Endothelial cell of umbilical vein (primary cell): ENCODE measurements around the gene MED12L. TPM values are rescaled to one million over a fixed set of nuclear protein-coding genes. Genes with fewer than 3 reads are reported as not detected.

Experiments used
- BruUV-seq: library from RNA; stranded (reverse); fragments of 400-500 nt; replicated peaks from 2 replicates; lab custom pipeline; 2021; lab: Mats Ljungman, UMichigan
- CTCF ChIA-PET: fragments of 300-600, 350-600 bp; sonication (Branson Sonifier 250); formaldehyde crosslinking; loops from one replicate; lab custom pipeline; 2021; ENCODE audit warnings: antibody characterized with exemption, inconsistent platforms; lab: Charles Lee
- POLR2A ChIA-PET: fragments of 300-600, 350-600 bp; sonication (Branson Sonifier 250); formaldehyde crosslinking; loops from one replicate; lab custom pipeline; 2021; ENCODE audit warnings: antibody characterized with exemption, inconsistent platforms; lab: Charles Lee
- DNase-seq: peaks from one replicate; pipeline ENCODE4 v3.0.0-alpha.2; 2011; ENCODE audit warnings: low read depth, low spot score
- FAIRE-seq: peaks from 2 replicates; lab custom pipeline; 2011; peaks lifted over from hg19 to GRCh38; lab: Jason Lieb, UNC
- H2AFZ ChIP-seq: 2 replicates; pipeline ENCODE4 v1.6.0; 2012; ENCODE audit warnings: low read depth, low read length, control low read depth, inconsistent platforms
- H3K27ac ChIP-seq: 2 replicates; pipeline ENCODE4 v1.5.1; 2011; ENCODE audit warnings: low read depth, mild to moderate bottlenecking, control low read depth, low read length, moderate library complexity; ENCODE audit not compliant: insufficient read depth
- H3K27me3 ChIP-seq, 2 experiments: 2 replicates each; pipeline versions ENCODE4 v1.6.0 to v1.6.1; 2011; ENCODE audit warnings: low read length in 2 of 2, mixed read lengths in 1 of 2; ENCODE audit not compliant: control insufficient read depth in 2 of 2, insufficient read depth in 2 of 2
- H3K36me3 ChIP-seq, 2 experiments: 2 replicates in 1 of 2; 3 replicates in 1 of 2; pipeline ENCODE4 v1.5.1; 2011; ENCODE audit warnings: low read length in 2 of 2, mild to moderate bottlenecking in 1 of 2, moderate library complexity in 1 of 2; ENCODE audit not compliant: control insufficient read depth in 2 of 2, insufficient read depth in 2 of 2; ENCODE audit errors: extremely low read depth in 1 of 2
- H3K4me1 ChIP-seq: 3 replicates; pipeline ENCODE4 v1.5.1; 2011; ENCODE audit warnings: mild to moderate bottlenecking, low read length; ENCODE audit not compliant: control insufficient read depth, insufficient read depth; ENCODE audit errors: extremely low read depth
- H3K4me2 ChIP-seq: 2 replicates; pipeline ENCODE4 v1.6.1; 2011; ENCODE audit warnings: low read length, control low read depth, mixed read lengths; ENCODE audit not compliant: insufficient read depth
- H3K4me3 ChIP-seq, 3 experiments: fragments of 200-600 bp in 1 of 3; sonication (generic), shearing (Covaris generic) in 1 of 3; replicated peaks in 1 of 3; 2 replicates each; pipeline ENCODE4 v1.5.1; 2011 to 2016; ENCODE audit warnings: control low read depth in 3 of 3, low read length in 3 of 3, mild to moderate bottlenecking in 2 of 3, inconsistent platforms in 1 of 3, low read depth in 1 of 3, moderate library complexity in 1 of 3; ENCODE audit not compliant: insufficient read depth in 1 of 3
- H3K79me2 ChIP-seq: 2 replicates; pipeline ENCODE4 v1.6.0; 2012; ENCODE audit warnings: low read length, inconsistent platforms; ENCODE audit not compliant: control insufficient read depth, insufficient read depth
- H3K9ac ChIP-seq: replicated peaks from 2 replicates; pipeline ENCODE3; 2011; ENCODE audit warnings: low read length, control low read depth; ENCODE audit not compliant: insufficient read depth; ENCODE audit errors: extremely low read depth
- H3K9me1 ChIP-seq: replicated peaks from 3 replicates; pipeline ENCODE4 v1.6.0; 2011; ENCODE audit warnings: mild to moderate bottlenecking, low read length; ENCODE audit not compliant: control insufficient read depth, insufficient read depth; ENCODE audit errors: extremely low read depth
- H3K9me3 ChIP-seq: replicated peaks from 2 replicates; pipeline ENCODE4 v1.5.1; 2012; ENCODE audit warnings: low read length, inconsistent platforms; ENCODE audit not compliant: control insufficient read depth, insufficient read depth
- H4K20me1 ChIP-seq: replicated peaks from 2 replicates; pipeline ENCODE3; 2011; ENCODE audit warnings: mild to moderate bottlenecking, low read length; ENCODE audit not compliant: control insufficient read depth, insufficient read depth; ENCODE audit errors: extremely low read depth
- EZH2 ChIP-seq: IDR thresholded peaks from 2 replicates; pipeline ENCODE4 v1.6.1; 2012; ENCODE audit warnings: borderline replicate concordance, low read depth, mild to moderate bottlenecking, moderate library complexity, low read length, inconsistent platforms; ENCODE audit not compliant: severe bottlenecking
- FOS ChIP-seq: IDR thresholded peaks from 2 replicates; pipeline ENCODE4 v1.6.1; 2011; ENCODE audit warnings: mild to moderate bottlenecking, low read length, moderate library complexity, borderline replicate concordance; ENCODE audit not compliant: insufficient read depth
- GATA2 ChIP-seq: IDR thresholded peaks from 2 replicates; pipeline ENCODE4 v1.7.0; 2011; ENCODE audit warnings: low read depth, mild to moderate bottlenecking, moderate library complexity, mixed read lengths, low read length; ENCODE audit not compliant: insufficient read length, insufficient read depth
- JUN ChIP-seq: IDR thresholded peaks from 2 replicates; pipeline ENCODE4 v1.6.1; 2011; ENCODE audit warnings: borderline replicate concordance, low read depth; ENCODE audit not compliant: insufficient read length, insufficient read depth
- MYC ChIP-seq: IDR thresholded peaks from one replicate; pipeline ENCODE4 v1.6.1; 2011; ENCODE audit warnings: mild to moderate bottlenecking, low read depth, low read length
- POLR2A ChIP-seq: IDR thresholded peaks from 2 replicates; pipeline ENCODE4 v1.6.1; 2012; ENCODE audit warnings: low read depth, mild to moderate bottlenecking, control low read depth, low read length
- POLR2AphosphoS5 ChIP-seq: IDR thresholded peaks from 2 replicates; pipeline ENCODE4 v1.6.1; 2012; ENCODE audit warnings: low read depth, mild to moderate bottlenecking, control low read depth, low read length, moderate library complexity; ENCODE audit not compliant: insufficient read depth
- dilution Hi-C: fragments of 300-500 bp; cut with MboI; formaldehyde crosslinking; loops from one replicate; pipeline ENCODE4 v1.15.0; 2019; ENCODE audit warnings: low sequenced_read_pairs; ENCODE audit not compliant: extremely low pct_ligation_motif_present
- intact Hi-C: fragments of 100-400 bp; cut with micrococcal nuclease; formaldehyde crosslinking; loops from one replicate; pipeline ENCODE4 v1.10.0; 2022
- polyA plus RNA-seq, 4 experiments: library from polyadenylated mRNA; depleted of rRNA in 3 of 4; stranded (reverse) in 3 of 4; unstranded in 1 of 4; fragments of >200 nt; gene quantifications; 2 replicates each; pipeline versions ENCODE4 v1.2.1 to v1.2.3, GENCODE V29; 2011 to 2012; ENCODE audit warnings: missing spikeins in 1 of 4
- total RNA-seq: library from RNA; stranded (reverse); gene quantifications from 2 replicates; pipeline ENCODE4 v1.2.3, GENCODE V29; 2021
- TF ChIP-seq, protein P1 (sequence below), 2 donors: IDR thresholded peaks; 1 replicate in 1 of 2; 2 replicates in 1 of 2; pipeline ENCODE4 v1.5.1; 2011; ENCODE audit warnings: low read length in 2 of 2, mild to moderate bottlenecking in 2 of 2, moderate library complexity in 2 of 2, control low read depth in 1 of 2, inconsistent platforms in 1 of 2, low read depth in 1 of 2; ENCODE audit not compliant: insufficient read depth in 1 of 2; ENCODE audit errors: extremely low read depth in 1 of 2
- TF ChIP-seq, protein P2 (sequence below): IDR thresholded peaks from 2 replicates; pipeline ENCODE4 v1.6.1; 2011; ENCODE audit not compliant: insufficient read depth, insufficient read length

The MED12L gene
- total and polyA plus RNA-seq, 2 donors (not counting 3 experiments of a cell fraction or from before 2014, with no cell fraction given), result 0.03 to 0.27 TPM

DNA sequence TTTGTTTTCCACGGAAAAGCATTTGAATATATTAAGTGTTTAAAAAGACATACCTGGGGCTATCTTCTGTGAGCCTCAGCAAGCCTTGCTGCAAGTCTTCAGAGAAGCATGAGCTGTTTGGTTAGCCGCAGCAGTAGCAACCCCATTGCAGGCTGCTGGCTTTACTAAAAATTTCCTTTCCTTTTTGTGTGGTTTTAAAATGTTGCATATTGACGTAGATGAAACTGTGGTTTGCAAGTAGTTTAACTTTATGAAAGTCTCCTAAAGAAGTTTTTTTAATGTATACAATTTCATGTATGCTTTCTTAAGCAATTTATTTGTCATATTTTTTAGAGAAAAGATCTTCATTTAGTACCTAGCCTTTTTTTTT, 117.6 kb downstream of the MED12L start, which contains the start of gene GPR171:
TSS of gene GPR171 (minus strand) at position 166 of the 370 bp plus-strand sequence. CDS start 3,830 bp downstream, outside the sequence.
- H4K20me1 ChIP-seq, result no peaks in the 10 kb centered on the region
- H3K27ac ChIP-seq, result no peak within 1 kb of the TSS
- dilution Hi-C loops, result no loop called here
- H3K36me3 ChIP-seq, result no peaks in the 10 kb centered on the region
- no peaks in the 10 kb centered on the region for H3K27me3 ChIP-seq
- no peaks in the 10 kb centered on the region for H3K9me3 ChIP-seq
- TF ChIP-seq, protein P1, sequence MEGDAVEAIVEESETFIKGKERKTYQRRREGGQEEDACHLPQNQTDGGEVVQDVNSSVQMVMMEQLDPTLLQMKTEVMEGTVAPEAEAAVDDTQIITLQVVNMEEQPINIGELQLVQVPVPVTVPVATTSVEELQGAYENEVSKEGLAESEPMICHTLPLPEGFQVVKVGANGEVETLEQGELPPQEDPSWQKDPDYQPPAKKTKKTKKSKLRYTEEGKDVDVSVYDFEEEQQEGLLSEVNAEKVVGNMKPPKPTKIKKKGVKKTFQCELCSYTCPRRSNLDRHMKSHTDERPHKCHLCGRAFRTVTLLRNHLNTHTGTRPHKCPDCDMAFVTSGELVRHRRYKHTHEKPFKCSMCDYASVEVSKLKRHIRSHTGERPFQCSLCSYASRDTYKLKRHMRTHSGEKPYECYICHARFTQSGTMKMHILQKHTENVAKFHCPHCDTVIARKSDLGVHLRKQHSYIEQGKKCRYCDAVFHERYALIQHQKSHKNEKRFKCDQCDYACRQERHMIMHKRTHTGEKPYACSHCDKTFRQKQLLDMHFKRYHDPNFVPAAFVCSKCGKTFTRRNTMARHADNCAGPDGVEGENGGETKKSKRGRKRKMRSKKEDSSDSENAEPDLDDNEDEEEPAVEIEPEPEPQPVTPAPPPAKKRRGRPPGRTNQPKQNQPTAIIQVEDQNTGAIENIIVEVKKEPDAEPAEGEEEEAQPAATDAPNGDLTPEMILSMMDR (IDR thresholded peaks at IDR 0.05; ENCODE audit: extremely low read depth in 1 of 2, insufficient read depth in 1 of 2, low read depth in 1 of 2, low read length in 2 of 2), result no peak
- TF ChIP-seq GATA2 (no peak), MYC (no peak), POLR2A (no peak), JUN (no peak), EZH2 (no peak), POLR2AphosphoS5 (no peak), FOS (no peak)
- TF ChIP-seq, protein P2, sequence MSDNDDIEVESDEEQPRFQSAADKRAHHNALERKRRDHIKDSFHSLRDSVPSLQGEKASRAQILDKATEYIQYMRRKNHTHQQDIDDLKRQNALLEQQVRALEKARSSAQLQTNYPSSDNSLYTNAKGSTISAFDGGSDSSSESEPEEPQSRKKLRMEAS, result no peak
- no peak within 1 kb of the TSS for H3K4me2 ChIP-seq
- DNase-seq, result no peak
- no peak for FAIRE-seq
- POLR2A ChIA-PET, result no interaction called here
- H3K4me3 ChIP-seq, result no peak within 1 kb of the TSS
- H3K79me2 ChIP-seq, result no peaks in the 10 kb centered on the region
- H3K9me1 ChIP-seq, result no peaks in the 10 kb centered on the region
- no peak within 1 kb of the TSS for H2AFZ ChIP-seq
- no peaks in the 10 kb centered on the region for H3K4me1 ChIP-seq
- no peak within 1 kb of the TSS for H3K9ac ChIP-seq
- CTCF ChIA-PET, result interaction anchor here (1.3 kb wide), 1 partner anchor 8 kb away, joined by 4 read pairs; no protein-coding TSS in a partner anchor
- BruUV-seq, result no TSS peak
- intact Hi-C loops, result no loop called here
